PC-9 (cell line): Measurements from ENCODE around the gene CDH18.

Experiments used
- EZH2 ChIP-seq: fragments of 200-600 bp; sonication (generic); IDR thresholded peaks from 2 replicates; pipeline ENCODE4 v1.8.0; 2017; ENCODE audit warnings: antibody characterized with exemption, low read depth
- TF ChIP-seq, protein P1 (sequence below): fragments of 200-600 bp; sonication (generic); conservative IDR thresholded peaks from 2 replicates; pipeline ENCODE4 v1.6.1; 2017; ENCODE audit warnings: mixed run types, antibody characterized with exemption, mild to moderate bottlenecking, moderate library complexity

DNA sequence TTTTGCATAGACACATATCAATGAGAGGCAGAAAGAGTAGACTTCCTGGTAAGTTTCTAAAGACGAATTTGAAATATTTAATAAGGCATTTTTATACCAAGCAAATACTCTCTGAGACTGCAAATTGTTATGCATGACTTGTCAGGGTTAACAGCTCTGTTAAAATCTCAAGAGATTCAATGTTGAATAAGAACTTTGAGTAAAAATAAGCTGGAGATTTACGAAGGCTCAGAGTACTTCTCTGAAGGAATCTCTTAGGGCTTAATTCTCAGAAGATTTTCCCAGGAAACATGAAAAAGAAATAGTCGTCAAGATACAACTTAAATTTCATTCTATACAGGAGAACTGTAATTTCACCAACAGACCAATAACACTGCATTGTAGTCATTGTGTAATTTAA lies 259.4 kb downstream of the CDH18 start:
- TF ChIP-seq, protein P1, sequence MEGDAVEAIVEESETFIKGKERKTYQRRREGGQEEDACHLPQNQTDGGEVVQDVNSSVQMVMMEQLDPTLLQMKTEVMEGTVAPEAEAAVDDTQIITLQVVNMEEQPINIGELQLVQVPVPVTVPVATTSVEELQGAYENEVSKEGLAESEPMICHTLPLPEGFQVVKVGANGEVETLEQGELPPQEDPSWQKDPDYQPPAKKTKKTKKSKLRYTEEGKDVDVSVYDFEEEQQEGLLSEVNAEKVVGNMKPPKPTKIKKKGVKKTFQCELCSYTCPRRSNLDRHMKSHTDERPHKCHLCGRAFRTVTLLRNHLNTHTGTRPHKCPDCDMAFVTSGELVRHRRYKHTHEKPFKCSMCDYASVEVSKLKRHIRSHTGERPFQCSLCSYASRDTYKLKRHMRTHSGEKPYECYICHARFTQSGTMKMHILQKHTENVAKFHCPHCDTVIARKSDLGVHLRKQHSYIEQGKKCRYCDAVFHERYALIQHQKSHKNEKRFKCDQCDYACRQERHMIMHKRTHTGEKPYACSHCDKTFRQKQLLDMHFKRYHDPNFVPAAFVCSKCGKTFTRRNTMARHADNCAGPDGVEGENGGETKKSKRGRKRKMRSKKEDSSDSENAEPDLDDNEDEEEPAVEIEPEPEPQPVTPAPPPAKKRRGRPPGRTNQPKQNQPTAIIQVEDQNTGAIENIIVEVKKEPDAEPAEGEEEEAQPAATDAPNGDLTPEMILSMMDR, result no peak
- no peak for TF ChIP-seq EZH2
